NT2/D1 (cell line): ENCODE results near the gene RFLNA.

ENCODE experiments used
- DNase-seq: peaks from one replicate; pipeline ENCODE4 v3.0.0-alpha.2; 2011; ENCODE audit warnings: low read depth, low spot score
- H3K27me3 ChIP-seq: 2 replicates; pipeline ENCODE4 v1.6.0; 2011; ENCODE audit warnings: mild to moderate bottlenecking; ENCODE audit not compliant: insufficient read length, insufficient read depth
- H3K36me3 ChIP-seq: 2 replicates; pipeline ENCODE4 v1.6.1; 2011; ENCODE audit warnings: mild to moderate bottlenecking, low read length, mixed read lengths; ENCODE audit not compliant: insufficient read depth, insufficient read length
- H3K4me1 ChIP-seq: 2 replicates; pipeline ENCODE4 v1.5.1; 2011; ENCODE audit not compliant: insufficient read depth, insufficient read length
- H3K4me3 ChIP-seq: 2 replicates; pipeline ENCODE4 v1.5.1; 2011; ENCODE audit warnings: low read depth; ENCODE audit not compliant: insufficient read length
- H3K9ac ChIP-seq: 2 replicates; pipeline ENCODE4 v1.6.0; 2011; ENCODE audit warnings: low read depth; ENCODE audit not compliant: insufficient read length
- H3K9me3 ChIP-seq: 2 replicates; pipeline ENCODE4 v1.5.1; 2011; ENCODE audit warnings: mild to moderate bottlenecking, low read length; ENCODE audit not compliant: insufficient read depth
- SUZ12 ChIP-seq: IDR thresholded peaks from 2 replicates; pipeline ENCODE4 v1.6.1; 2011; ENCODE audit not compliant: insufficient read length, insufficient read depth; ENCODE audit errors: extremely low read depth
- YY1 ChIP-seq: IDR thresholded peaks from 2 replicates; pipeline ENCODE4 v1.6.1; 2011; ENCODE audit not compliant: insufficient read length, insufficient read depth
- ZNF274 ChIP-seq: IDR thresholded peaks from 2 replicates; pipeline ENCODE4 v1.6.1; 2011; ENCODE audit warnings: mild to moderate bottlenecking, low read depth, low read length

RFLNA gene

GRCh38 chr12:124351422-124351821, 56.5 kb downstream of the RFLNA start:
- TF ChIP-seq YY1, result no peak
- TF ChIP-seq SUZ12, result no peak
- no peak for TF ChIP-seq ZNF274
- Histone ChIP-seq H3K9ac (no peak overlapping the region), H3K36me3 (peaks cover 100% of the 10 kb centered on the region)

GRCh38 chr12:124352257-124352656, 57.4 kb downstream of the RFLNA start:
- Histone ChIP-seq H3K27me3 (no peaks in the 10 kb centered on the region), H3K36me3 (peaks cover 100% of the 10 kb centered on the region), H3K4me3 (no peak overlapping the region), H3K4me1 (peaks cover 4% of the 10 kb centered on the region), H3K9me3 (no peaks in the 10 kb centered on the region), H3K9ac (no peak overlapping the region)
- TF ChIP-seq SUZ12 (no peak), ZNF274 (no peak), YY1 (no peak)
- DNase-seq, result no peak

More at GRCh38 chr12:124351422-124351821, 56.5 kb downstream of the RFLNA start:
- H3K4me3 ChIP-seq, result no peak overlapping the region
- DNase-seq, result no peak
- no peaks in the 10 kb centered on the region for H3K27me3 ChIP-seq
- H3K9me3 ChIP-seq, result no peaks in the 10 kb centered on the region
- peaks cover 4% of the 10 kb centered on the region for H3K4me1 ChIP-seq

- DNase-seq, result no peak
- Histone ChIP-seq H3K9ac (no peak overlapping the region), H3K36me3 (peaks cover 100% of the 10 kb centered on the region), H3K27me3 (no peaks in the 10 kb centered on the region), H3K4me1 (peaks cover 4% of the 10 kb centered on the region), H3K9me3 (no peaks in the 10 kb centered on the region), H3K4me3 (no peak overlapping the region)
- TF ChIP-seq SUZ12, result no peak
- no peak for TF ChIP-seq YY1
- no peak for TF ChIP-seq ZNF274
Measured at GRCh38 chr12:124352839-124353238, 57.9 kb downstream of the RFLNA start.

DNA sequence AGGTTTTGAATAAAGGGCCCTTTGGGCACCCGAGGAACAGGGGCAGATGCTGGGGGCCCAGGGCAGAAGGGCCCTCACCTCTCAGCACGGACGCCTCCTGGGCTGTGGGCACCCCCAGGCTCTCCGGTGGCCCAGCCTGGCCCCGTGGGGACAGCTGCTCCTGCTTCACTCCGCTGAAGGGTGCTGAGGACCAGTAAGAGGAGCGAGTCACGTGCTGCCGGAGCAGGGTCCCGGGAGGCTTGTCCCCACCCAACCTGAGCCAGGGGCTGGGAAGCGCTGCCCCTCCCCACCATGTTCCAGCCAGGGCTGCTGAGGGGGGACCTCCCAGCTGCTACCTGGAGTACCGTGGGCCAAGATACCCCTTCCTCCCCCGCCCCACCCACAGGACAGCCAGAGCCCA, 59.5 kb downstream of the RFLNA start:
- Histone ChIP-seq H3K27me3 (no peaks in the 10 kb centered on the region), H3K9ac (no peak overlapping the region), H3K4me3 (no peak overlapping the region), H3K4me1 (peaks cover 2% of the 10 kb centered on the region), H3K9me3 (no peaks in the 10 kb centered on the region), H3K36me3 (peaks cover 100% of the 10 kb centered on the region)
- no peak for DNase-seq
- TF ChIP-seq ZNF274 (no peak), SUZ12 (no peak), YY1 (no peak)

GRCh38 chr12:124356221-124356620, 61.3 kb downstream of the RFLNA start:
- H3K4me1 ChIP-seq, result peaks cover 8% of the 10 kb centered on the region
- H3K27me3 ChIP-seq, result no peaks in the 10 kb centered on the region
- no peaks in the 10 kb centered on the region for H3K9me3 ChIP-seq
- H3K36me3 ChIP-seq, result peaks cover 96% of the 10 kb centered on the region
- DNase-seq, result no peak
- no peak overlapping the region for H3K9ac ChIP-seq
- TF ChIP-seq YY1, result no peak
- no peak for TF ChIP-seq ZNF274
- TF ChIP-seq SUZ12, result no peak
- H3K4me3 ChIP-seq, result no peak overlapping the region

GRCh38 chr12:124357616-124358015, 62.7 kb downstream of the RFLNA start:
- H3K27me3 ChIP-seq, result no peaks in the 10 kb centered on the region
- no peak for TF ChIP-seq SUZ12
- TF ChIP-seq ZNF274, result no peak
- TF ChIP-seq YY1, result no peak
- H3K9me3 ChIP-seq, result no peaks in the 10 kb centered on the region
- H3K9ac ChIP-seq, result no peak overlapping the region
- H3K4me3 ChIP-seq, result no peak overlapping the region
- no peak for DNase-seq
- peaks cover 95% of the 10 kb centered on the region for H3K36me3 ChIP-seq
- peaks cover 10% of the 10 kb centered on the region for H3K4me1 ChIP-seq

DNA sequence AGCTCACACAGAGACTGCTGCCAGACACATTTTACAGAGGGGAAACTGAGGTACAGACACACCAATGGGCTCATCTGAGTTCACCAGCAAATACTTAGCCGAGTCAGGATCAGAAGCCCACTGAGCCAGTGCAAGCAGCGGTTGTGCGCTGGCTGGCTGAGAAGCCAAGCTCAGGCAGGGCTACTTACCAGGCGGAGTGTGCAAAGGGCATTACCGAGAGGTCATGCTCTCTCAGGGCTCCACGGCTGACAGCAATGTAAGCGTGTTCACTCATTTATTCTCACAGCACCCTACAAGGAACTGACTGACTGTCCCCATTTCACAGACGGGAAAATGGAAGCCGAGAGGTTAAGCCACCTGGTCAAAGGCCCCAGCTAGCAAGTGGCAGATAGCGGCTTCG, 63.7 kb downstream of the RFLNA start:
- Histone ChIP-seq H3K4me3 (no peak overlapping the region), H3K4me1 (peaks cover 10% of the 10 kb centered on the region), H3K9me3 (no peaks in the 10 kb centered on the region), H3K9ac (no peak overlapping the region), H3K27me3 (no peaks in the 10 kb centered on the region), H3K36me3 (peaks cover 95% of the 10 kb centered on the region)
- TF ChIP-seq YY1 (no peak), SUZ12 (no peak), ZNF274 (no peak)
- DNase-seq, result no peak
